ENCODE measurements around the gene C17orf67. TPM values are rescaled to one million over a fixed set of nuclear protein-coding genes. Genes with fewer than 3 reads are reported as not detected.
A peak's percentile ranks its signal among the peaks of the same experiment; 100 is the strongest.

Gene C17orf67
- total and polyA plus RNA-seq, 9 of the 15 experiments (the other 6 are each of a cell fraction or from before 2014, with no cell fraction given) = 0.07 to 1.7 (median 0.59) TPM

- TF ChIP-seq AFF1 (IDR thresholded peaks at IDR 0.05; ENCODE audit: low read depth in 1 of 2, partially characterized antibody in 2 of 2) (peak; percentile 49 to 70), MAFK (IDR thresholded peaks at IDR 0.05; ENCODE audit: low read length) (peak; percentile 23; the same call in 1 of the 2 replicates), MGA (IDR thresholded peaks at IDR 0.05) (peak; percentile 54; the same call in 1 of the 2 replicates), ZNF584 (CRISPR knock-in tag; IDR thresholded peaks at IDR 0.05; ENCODE audit: low read depth) (peak; percentile 2; the same call in 1 of the 2 replicates), YY1 (IDR thresholded peaks at IDR 0.05; ENCODE audit: borderline replicate concordance in 1 of 3, control insufficient read depth in 1 of 3, extremely low read depth in 1 of 3, insufficient read depth in 3 of 3, insufficient read length in 1 of 3, insufficient replicate concordance in 2 of 3, low read depth in 1 of 3, low read length in 2 of 3) (peak in 1 of 3 experiments; percentile 15), ATF1 (CRISPR knock-in tag; IDR thresholded peaks at IDR 0.05) (no peak), ATF1 (tag; IDR thresholded peaks at IDR 0.05) (peak; percentile 78), CREB3 (tag; conservative IDR thresholded peaks at IDR 0.05; ENCODE audit: low read depth) (peak; percentile 76)
Observed at GRCh38 chr17:56876766-56877179, 43.1 kb upstream of the C17orf67 start (continued).

All from K562 (cell line).